GM10266 (cell line): ENCODE results near the gene ASB18.

Experiments used
- DNase-seq: peaks from one replicate; pipeline ENCODE4 v3.0.0; 2012; ENCODE audit errors: extremely low spot score
- TF ChIP-seq, protein P1 (sequence below): IDR thresholded peaks from 2 replicates; pipeline ENCODE4 v1.5.1; 2012; ENCODE audit warnings: mild to moderate bottlenecking, low read depth; ENCODE audit not compliant: control insufficient read depth, insufficient read depth; ENCODE audit errors: missing control alignments

Gene ASB18

DNA sequence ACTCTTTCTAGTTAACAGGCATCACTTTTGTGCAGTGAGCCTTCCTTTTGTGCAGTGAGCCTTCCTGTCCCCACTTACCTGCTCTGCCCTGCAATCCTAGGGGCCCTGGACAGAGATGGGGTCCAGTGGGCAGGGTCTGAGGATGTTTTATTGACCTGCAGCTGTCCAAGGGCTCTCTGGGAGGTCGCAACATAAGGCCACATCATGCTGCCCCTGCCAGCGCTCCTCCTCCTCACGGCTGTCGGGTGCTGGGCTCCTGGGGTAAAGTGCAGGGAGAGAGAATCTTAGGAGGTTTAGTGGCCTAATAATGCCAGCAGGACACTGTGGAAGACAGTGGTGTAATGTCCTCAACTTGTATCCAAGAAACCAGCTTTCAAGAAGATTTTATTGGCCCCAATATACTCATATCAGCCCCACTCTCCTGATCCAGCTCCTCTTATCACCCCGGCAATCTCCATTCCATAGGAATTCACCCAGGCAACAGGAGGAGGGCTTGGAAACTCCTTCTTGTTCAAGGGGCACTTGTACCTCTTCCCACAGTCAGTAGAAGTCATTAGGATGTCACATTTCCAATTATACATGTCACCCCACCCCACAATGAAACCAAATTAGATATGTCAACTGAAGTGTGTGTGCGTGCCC is 41.9 kb upstream of the ASB18 start:
- DNase-seq, result no peak
- TF ChIP-seq, protein P1, sequence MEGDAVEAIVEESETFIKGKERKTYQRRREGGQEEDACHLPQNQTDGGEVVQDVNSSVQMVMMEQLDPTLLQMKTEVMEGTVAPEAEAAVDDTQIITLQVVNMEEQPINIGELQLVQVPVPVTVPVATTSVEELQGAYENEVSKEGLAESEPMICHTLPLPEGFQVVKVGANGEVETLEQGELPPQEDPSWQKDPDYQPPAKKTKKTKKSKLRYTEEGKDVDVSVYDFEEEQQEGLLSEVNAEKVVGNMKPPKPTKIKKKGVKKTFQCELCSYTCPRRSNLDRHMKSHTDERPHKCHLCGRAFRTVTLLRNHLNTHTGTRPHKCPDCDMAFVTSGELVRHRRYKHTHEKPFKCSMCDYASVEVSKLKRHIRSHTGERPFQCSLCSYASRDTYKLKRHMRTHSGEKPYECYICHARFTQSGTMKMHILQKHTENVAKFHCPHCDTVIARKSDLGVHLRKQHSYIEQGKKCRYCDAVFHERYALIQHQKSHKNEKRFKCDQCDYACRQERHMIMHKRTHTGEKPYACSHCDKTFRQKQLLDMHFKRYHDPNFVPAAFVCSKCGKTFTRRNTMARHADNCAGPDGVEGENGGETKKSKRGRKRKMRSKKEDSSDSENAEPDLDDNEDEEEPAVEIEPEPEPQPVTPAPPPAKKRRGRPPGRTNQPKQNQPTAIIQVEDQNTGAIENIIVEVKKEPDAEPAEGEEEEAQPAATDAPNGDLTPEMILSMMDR, result no peak

DNA sequence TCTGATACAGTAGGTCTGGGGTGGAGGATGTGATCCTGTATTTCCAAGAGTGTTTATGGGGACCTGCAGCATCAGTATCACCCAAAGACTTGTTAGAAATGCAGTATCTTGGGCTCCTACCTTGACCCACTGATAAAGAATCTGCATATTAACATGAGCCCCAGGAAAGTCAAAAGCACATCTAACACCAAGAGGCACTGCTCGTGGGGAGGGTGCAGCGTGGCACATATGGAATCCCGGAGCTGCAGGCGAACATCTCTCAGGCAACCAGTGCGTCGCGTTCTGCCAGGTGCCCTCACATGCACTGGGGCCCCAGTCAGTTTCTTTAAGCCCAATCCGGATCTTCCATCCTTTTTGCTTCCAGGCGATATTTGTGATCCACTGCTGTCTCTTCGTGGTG is 41.3 kb upstream of the ASB18 start:
- DNase-seq, result no peak
- TF ChIP-seq, protein P1, result no peak

DNA sequence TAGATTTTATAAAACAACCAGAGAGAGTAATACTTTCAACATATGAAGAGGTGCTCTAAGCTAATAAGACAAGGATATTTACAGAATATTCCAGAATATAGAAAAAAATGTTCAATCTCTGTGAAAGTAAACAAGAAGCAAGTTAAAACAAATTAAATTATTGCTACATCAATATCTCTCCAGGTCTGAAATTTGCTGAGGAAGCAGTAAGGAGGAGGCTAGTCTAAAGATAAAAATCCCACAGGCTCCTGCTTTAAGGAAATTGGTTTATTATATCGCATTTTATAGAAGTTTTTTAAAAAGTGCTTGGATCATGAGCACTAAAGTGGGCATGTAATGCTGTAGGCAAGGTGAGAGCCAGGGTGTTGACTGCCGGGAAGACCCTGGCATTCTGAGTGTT is 39.7 kb upstream of the ASB18 start:
- TF ChIP-seq, protein P1, result no peak
- DNase-seq, result no peak

DNA sequence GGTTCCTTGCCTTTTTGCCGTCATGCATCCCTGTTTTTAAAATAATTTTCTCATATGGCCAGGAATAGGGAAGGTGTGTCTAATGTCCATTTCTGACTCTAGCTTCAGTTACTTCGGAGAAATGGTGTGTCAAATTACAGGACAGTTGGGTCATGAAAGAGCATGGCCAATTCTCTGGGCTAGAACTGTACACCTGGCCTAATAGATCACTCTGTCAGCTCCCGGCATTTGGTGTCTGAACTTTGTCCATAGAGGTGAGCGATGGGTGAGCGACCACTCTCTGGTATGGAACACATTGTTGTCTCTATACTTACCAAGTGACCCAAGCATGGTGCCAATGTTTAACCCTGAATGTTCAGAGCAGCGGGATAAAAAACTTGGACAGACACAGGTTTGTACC is 38.3 kb upstream of the ASB18 start:
- TF ChIP-seq, protein P1, result no peak
- no peak for DNase-seq

DNA sequence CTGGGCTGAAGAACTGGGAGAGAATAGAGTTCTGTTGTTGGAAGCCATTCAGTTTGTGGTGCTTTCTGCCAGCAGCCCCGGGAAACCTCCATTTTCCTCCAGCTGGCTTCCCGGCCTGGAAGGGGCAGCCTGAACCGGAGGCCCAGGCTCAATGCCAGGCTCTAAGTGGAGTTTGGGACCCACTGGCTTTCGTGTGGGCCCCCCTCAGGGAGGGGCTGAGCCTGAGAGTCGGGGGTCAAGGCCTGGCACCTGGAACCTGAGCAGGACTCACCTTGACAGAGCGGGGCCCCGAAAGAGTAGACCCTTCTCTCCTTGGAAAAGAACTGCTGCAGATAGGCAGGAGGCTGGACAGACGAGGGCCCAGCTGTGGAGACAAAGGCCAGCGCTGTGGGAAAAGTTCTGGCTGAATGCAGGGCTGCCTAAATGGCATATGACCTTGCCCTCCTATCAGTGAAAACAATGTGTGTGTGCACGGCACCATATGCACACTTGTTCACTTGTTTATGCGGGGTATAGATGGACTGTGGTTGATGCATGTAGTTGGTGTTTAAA is 34.8 kb upstream of the ASB18 start:
- no peak for DNase-seq
- TF ChIP-seq, protein P1, result no peak

DNA sequence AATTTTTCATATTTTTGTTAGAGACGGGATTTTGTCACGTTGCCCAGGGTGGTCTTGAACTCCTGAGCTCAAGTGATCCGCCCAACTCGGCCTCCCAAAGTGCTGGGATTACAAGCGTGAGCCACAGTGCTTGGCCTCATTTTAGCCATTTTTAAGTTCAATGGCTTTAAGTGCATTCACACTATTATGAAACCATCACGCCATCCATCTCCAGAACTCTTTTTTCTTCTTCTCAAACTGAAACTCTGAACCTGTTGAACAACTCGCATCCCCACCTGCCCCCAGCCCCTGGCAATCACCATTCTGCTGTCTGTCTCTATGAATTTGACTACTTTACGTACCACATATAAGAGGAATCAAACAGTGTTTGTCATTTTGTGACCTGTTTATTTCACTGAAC is 31.3 kb upstream of the ASB18 start:
- DNase-seq, result no peak
- TF ChIP-seq, protein P1, result no peak

DNA sequence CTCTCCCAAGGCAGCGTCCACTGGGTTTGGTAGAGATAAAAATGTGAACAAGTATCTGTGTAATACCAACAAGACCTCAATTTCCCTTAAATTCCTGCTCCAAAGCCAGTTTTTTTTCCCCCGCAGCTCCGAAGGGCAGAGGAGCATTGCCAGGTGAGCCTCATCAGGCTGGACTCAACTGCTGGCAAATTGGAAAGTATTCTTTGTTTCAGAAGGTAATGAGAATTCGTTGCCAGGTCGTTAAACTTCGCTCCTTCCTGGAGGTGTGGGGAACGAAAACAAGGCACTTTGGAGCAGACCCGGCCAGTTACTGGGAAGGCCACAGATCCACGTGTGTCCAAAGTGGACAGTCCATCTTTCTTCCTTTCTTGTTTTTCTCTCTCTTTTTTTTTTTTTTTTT is 30.4 kb upstream of the ASB18 start:
- no peak for DNase-seq

More for the DNA sequence above, 30.4 kb upstream of the ASB18 start:
- TF ChIP-seq, protein P1, result no peak
